ENCODE measurements around the gene HPS3.

Gene HPS3

GRCh38 chr3:149197669-149198068, 68.2 kb downstream of the HPS3 start:
- no peak for TF ChIP-seq CTCF (IDR thresholded peaks at IDR 0.05)
- no peak for DNase-seq (ENCODE audit: low spot score)
- H3K4me3 ChIP-seq = no peak overlapping the region
- H3K27ac ChIP-seq = no peak overlapping the region

GRCh38 chr3:149198611-149199010, 69.2 kb downstream of the HPS3 start:
- H3K4me3 ChIP-seq = no peak overlapping the region
- DNase-seq (ENCODE audit: low spot score) = no peak
- TF ChIP-seq CTCF (IDR thresholded peaks at IDR 0.05) = no peak
- H3K27ac ChIP-seq = no peak overlapping the region

GRCh38 chr3:149199474-149199873, 70.0 kb downstream of the HPS3 start:
- no peak for DNase-seq (ENCODE audit: low spot score)
- TF ChIP-seq CTCF (IDR thresholded peaks at IDR 0.05) = no peak
- Histone ChIP-seq H3K27ac (no peak overlapping the region), H3K4me3 (no peak overlapping the region)

- DNase-seq (ENCODE audit: low spot score) = no peak
- no peak for TF ChIP-seq CTCF (IDR thresholded peaks at IDR 0.05)
Observed at GRCh38 chr3:149203758-149204157, 74.3 kb downstream of the HPS3 start.

GRCh38 chr3:149204390-149204991, 75.1 kb downstream of the HPS3 start:
- TF ChIP-seq CTCF (IDR thresholded peaks at IDR 0.05) = no peak

More at GRCh38 chr3:149203758-149204157, 74.3 kb downstream of the HPS3 start:
- Histone ChIP-seq H3K27ac (no peak overlapping the region), H3K4me3 (no peak overlapping the region)

GRCh38 chr3:149207475-149207874, 78.0 kb downstream of the HPS3 start:
- H3K27ac ChIP-seq = no peak overlapping the region
- no peak for TF ChIP-seq CTCF (IDR thresholded peaks at IDR 0.05)
- DNase-seq (ENCODE audit: low spot score) = no peak
- H3K4me3 ChIP-seq = no peak overlapping the region

More at GRCh38 chr3:149204390-149204991, 75.1 kb downstream of the HPS3 start:
- no peak overlapping the region for H3K4me3 ChIP-seq
- DNase-seq (ENCODE audit: low spot score) = no peak
- H3K27ac ChIP-seq = no peak overlapping the region

GRCh38 chr3:149209431-149209830, 80.0 kb downstream of the HPS3 start:
- no peak for TF ChIP-seq CTCF (IDR thresholded peaks at IDR 0.05)
- DNase-seq (ENCODE audit: low spot score) = no peak
- Histone ChIP-seq H3K4me3 (no peak overlapping the region), H3K27ac (no peak overlapping the region)

All from coronary artery (tissue), 2 donors.